Daoy (cell line): ENCODE data around the gene KLHL22. TPM values are rescaled to one million over a fixed set of nuclear protein-coding genes. Genes with fewer than 3 reads are reported as not detected.
A peak's percentile ranks its signal among the peaks of the same experiment; 100 is the strongest.

Experiments used
- DNase-seq: peaks from one replicate; pipeline ENCODE4 v3.0.0-alpha.2; 2015; ENCODE audit warnings: low read depth
- total RNA-seq: library from RNA; depleted of rRNA; stranded (reverse); fragments of >200 nt; shearing (Covaris generic); gene quantifications from 2 replicates; pipeline ENCODE4 v1.2.3, GENCODE V29; 2014

Gene KLHL22
- total RNA-seq, 1 experiment from 2014 or later, result 7.4 TPM

GRCh38 chr22:20449819-20450550, 45.6 kb downstream of the KLHL22 start:
- DNase-seq, result no peak

- no peak for DNase-seq
Observed at GRCh38 chr22:20448630-20449029, 47.0 kb downstream of the KLHL22 start.

- no peak for DNase-seq
Observed at GRCh38 chr22:20446383-20446970, 49.1 kb downstream of the KLHL22 start.

- DNase-seq, result no peak
Observed at GRCh38 chr22:20444325-20444724, 51.3 kb downstream of the KLHL22 start.

- DNase-seq, result no peak
Observed at GRCh38 chr22:20442485-20443284, 52.9 kb downstream of the KLHL22 start.

DNA sequence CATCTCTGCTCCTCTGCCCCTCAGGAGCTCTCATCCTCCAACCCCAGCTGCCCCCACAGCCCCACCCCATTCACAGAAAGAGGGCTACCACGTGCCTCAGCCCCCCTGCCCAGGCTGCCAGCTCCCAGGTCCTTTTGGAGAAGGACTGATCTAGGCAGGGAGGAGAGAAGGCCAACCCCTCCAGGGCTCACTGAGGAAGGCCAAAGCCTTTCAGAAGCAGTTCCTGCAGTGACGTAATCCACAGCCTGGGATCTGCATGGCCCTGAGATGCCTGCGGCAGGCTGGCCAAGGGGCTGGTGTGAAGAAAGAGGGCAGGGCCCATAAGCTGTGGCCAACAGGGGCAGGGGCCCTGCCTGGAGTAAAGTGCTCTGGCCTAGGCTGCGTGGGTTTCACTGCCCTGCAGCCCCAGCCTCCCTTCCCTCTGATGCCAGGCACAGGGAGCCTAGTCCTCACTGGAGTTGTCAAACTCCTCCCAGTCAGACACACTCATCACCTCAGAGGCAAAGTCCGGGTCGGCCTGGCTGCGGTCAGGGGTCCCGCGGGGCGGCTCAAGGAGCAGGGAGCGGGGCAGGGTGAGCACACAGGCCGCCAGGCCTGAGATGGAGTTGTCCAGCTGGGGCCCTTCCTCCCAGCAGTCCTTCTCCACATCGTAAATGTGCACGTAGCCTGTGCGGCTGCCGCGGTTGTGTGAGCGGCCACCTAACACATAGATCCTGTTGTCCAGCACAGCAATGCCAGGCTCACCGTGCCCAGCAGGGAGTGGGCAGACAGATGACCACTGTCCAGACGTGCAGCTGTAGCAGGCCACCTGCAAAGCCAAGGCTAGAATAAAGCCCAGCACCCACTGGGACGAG, 53.7 kb downstream of the KLHL22 start:
- DNase-seq, result no peak

DNA sequence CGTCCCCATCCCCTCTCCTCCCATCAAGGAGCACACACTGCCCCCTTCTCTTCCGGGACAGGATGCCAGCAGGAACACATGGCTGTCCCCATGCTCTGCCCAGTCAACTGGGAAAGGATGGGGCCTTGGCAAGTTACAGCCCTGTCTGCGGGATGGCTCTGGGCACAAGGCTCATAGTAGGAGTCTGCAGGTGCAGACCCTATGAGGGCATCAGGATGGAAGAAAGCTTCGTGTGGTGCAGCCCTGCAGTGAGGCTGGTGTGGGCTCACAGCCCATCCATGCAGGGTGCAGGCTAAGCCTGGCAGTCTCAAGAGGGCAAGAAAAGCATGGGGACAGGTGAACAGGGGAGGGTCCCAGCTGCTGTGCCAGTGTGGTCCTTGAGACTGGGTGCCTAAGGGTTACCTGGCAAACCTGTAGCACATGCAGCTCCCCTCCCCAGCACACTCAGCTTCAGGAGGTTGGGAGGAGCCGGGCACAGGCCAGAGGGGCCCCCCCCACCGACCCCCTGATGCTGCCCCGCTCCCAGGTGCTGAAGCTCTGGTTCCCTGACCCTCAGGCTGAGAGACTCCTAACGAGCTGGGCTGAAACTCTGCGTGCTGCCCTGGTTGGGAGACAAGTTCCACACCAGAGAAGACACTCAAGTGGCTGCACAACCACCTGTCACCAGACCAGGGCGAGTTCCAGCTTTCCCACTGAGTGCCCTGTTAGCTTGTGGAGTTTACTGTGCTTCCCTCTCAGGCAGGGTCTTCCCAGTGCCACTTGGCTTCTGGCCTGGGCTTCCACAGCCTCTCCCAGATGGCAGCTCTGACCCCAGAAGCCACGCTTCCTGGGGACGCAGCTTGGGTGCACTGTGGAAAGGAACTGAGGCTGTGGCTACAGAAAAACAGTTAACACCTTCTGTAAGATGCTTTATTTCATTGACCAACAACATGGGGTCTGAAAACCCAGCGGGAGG, 54.7 kb downstream of the KLHL22 start:
- no peak for DNase-seq

DNA sequence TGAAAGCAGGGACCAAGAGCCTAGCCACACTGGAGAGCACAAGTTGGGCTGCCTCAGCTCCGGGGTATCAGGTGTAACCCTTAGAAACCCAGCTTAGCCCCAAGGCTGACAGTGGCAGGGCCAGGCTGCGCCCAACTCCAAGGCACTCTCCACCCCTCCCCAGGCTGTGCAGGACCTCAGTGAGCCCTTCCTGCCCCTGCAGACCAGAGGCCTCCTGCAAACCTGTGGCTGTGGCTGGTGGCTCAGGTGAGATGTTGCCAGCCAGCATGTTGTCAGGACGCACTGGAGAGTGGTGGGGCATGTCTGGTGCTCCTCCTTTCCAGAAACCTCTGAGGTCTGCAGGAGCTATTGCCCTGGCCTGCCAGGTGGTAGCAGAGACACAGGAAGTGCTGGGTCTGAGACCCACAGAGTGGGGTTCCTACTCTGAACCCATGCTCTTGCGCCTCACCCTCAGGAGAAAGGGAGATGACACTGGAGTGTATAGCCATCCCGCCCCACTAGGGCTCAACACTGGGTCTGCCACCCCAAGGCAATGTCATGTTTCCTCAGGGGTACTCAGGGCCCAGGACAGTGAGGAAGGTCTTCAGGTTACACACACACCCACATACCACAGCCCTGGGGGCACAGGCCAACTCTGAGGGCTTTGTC, 55.5 kb downstream of the KLHL22 start:
- DNase-seq, result no peak

GRCh38 chr22:20439556-20439927, 56.1 kb downstream of the KLHL22 start:
- DNase-seq, result no peak

DNA sequence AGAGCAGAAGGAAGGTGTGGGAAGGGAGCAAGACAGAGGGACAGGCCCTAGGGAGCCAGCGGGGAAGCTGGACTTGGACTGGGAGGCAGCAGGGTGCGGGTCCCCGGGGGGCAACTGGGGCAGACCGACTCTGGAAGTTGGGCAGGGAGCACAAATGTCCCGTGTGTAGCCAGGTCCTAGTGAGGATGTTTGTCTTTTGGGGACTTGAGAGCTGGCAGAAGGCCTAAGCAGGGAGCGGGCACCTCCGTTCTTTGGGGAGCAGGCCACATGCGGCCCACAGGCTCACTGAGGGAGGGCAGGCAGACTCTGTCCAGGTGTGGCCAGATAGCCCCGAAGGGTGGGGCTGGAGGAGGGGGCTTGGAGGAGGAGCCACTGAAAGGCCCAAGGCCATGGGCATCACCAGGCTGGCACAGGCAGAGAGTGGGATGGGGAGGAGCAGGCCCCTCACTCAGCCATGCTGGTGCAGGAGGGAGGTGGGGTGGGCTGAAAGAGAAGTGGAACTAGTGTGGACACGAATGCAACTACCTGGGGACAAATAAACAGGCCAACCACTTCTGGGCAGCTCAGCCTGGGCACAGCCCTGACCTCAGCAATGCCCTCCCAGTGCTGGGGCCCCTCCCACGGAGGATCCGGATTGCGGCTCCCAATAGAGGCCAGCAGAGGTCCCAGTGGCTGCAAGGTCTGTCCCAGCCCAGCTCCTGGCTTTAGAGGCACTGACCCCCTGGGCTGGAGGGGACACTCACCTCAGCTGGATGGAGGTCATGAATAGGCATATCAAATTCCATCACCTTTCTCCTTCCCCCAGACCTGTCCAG, 56.7 kb downstream of the KLHL22 start:
- DNase-seq, result no peak

DNA sequence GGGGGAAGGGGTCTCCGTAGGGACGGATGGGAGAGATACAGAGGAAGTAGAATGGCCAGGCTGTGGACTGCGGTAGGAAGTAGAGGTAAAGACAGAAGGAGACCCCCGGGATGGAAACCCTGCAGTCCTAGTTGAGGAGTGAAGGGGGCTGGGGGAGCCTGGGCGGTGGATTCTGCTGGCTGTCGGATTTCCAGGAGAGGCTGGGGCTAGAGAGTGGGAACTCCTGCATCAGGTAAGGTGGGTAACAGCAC, 57.2 kb downstream of the KLHL22 start:
- no peak for DNase-seq

DNA sequence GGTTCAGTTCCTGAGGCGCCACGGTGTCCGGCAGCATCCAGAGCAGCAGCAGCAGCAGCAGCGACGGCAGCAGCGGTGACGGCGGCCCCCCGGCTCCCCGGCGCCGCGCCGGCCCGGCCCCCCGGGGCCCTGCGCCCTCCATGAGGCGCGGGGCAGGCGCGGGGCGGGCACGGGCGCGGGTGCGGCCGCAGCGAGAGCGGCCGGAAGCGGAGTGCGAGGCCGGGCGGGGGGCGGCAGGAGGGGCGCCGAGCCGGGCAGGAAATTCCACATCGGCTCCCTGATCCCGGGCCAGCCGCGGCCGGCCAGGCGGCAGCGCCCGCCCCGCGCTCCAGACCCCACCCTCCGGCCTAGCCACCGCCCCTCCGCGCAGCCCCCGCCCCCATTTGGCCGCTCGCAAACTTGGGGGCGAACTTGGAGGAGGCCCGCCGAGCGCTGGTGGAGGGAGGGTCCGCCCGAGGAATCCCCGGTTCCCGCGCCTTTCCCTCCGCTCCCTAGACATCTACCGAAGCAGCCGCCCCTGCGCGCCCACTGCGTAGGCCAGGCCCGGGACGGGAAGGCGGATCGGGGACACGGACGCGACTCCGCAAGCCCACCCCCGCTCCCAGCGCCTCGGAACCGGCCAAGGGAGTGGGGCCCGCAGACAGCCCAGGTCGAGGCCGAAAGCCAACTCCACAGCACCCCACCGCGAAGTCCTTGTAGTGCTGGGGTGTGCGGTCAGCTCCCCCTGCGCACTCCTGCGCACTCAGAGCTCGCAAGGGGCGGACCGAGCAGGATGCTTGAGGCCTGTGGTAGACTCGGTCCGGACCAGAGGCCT, 57.8 kb downstream of the KLHL22 start, which contains the start of gene SCARF2:
Gene SCARF2, minus strand, starts transcription at position 213 of the 814 bp plus-strand sequence. Its CDS starts 71 bp downstream, at position 142.
- peak; percentile 63 for DNase-seq

DNA sequence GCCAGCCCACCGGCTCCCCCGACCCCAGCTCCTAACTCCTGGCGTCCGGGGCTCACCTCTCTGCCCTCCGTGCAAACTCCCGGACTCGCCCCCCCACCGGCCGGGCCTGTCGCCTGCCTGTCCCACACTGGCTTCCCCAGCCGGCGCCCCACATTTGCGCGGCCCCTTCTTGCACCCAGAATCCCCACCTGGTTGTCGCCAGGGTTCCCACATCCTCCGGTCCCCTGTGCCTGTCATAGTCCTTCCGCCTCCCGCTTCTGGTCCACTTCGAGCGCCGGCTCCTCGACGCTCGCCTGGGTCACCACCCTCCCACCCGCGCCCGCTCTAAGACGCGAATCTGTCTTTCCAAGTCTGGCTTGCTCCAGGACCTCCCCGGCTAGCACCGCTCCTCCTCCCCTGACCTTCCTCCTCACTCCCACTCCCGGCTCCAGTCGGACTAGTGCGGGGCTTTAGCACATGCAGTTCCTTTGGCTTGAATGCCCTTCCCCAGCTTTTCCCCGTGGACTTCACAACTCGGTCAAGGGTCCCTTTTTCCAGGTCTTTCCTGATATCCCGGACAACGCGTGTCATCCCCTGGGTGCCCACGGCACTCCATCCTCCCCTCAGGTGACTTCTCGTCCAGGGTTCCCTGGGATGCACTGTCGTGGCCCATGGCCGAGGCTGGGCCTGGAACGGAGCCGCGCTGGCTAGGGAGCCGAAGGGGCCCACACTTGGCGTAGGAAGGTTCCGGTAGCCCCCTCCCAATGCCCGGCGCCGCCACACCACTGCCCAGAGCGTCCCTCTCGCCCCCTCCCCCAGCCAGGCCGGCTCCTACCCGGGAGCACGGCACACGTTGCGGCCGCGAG, 58.6 kb downstream of the KLHL22 start:
- peak; percentile 35 for DNase-seq

DNA sequence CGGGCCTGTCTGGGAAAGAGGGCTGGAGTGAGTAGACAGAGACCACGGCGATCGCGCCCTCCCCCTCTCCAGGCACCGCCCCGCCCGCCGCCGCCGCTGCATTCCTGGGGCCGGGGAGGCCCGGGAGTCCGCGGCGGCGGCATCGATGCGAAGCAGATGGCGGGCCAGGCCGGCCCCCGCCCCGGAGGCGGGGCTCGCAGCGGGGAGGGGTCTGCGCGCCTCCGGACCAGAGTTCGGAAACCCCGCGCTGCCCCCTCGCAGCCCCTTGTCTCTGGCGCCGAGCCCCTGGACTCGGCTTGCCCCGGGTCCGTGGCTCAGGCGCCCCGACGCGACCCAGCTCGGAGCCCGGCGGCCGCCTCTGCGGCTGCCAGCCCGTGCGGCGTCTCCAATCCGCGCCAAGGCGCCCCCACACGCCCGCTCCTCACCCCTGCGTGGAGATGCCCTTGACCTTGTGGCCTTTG, 59.3 kb downstream of the KLHL22 start:
- peak; percentile 49 for DNase-seq

- no peak for DNase-seq
Observed at GRCh38 chr22:20435436-20436306, 59.9 kb downstream of the KLHL22 start.

- no peak for DNase-seq
Observed at GRCh38 chr22:20434773-20435172, 60.8 kb downstream of the KLHL22 start.
